IPS DF 6.9 (cell line): ENCODE data around the gene GNA12.

Experiments
- DNase-seq: peaks from one replicate; pipeline ENCODE4 v3.0.0-alpha.2; 2013; ENCODE audit warnings: low read depth, low spot score
- H3K27ac ChIP-seq: one replicate; pipeline ENCODE4 v1.5.1; 2013; ENCODE audit warnings: low read length, control low read depth
- H3K27me3 ChIP-seq: 2 replicates; pipeline ENCODE4 v1.6.1; 2013; ENCODE audit warnings: mild to moderate bottlenecking, low read length; ENCODE audit not compliant: control insufficient read depth, insufficient read depth
- H3K36me3 ChIP-seq: 2 replicates; pipeline ENCODE4 v1.6.1; 2013; ENCODE audit warnings: low read length; ENCODE audit not compliant: control insufficient read depth, insufficient read depth
- H3K4me1 ChIP-seq: 2 replicates; pipeline ENCODE4 v1.6.1; 2013; ENCODE audit warnings: low read length; ENCODE audit not compliant: control insufficient read depth, insufficient read depth
- H3K4me3 ChIP-seq: 2 replicates; pipeline ENCODE4 v1.5.1; 2013; ENCODE audit warnings: mild to moderate bottlenecking, low read length
- H3K9me3 ChIP-seq: 2 replicates; pipeline ENCODE4 v1.6.1; 2013; ENCODE audit warnings: low read length, inconsistent platforms; ENCODE audit not compliant: control insufficient read depth, insufficient read depth
- WGBS: extraction: QIAGEN DNeasy Blood & Tissue Kit; methylation state at CpG from one replicate; pipeline ENCODE4 v1.1.7; 2013; ENCODE audit warnings: mixed read lengths, missing lambda C conversion rate; ENCODE audit not compliant: insufficient read length, insufficient coverage; 5-methylcytosine and 5-hydroxymethylcytosine counted together

GNA12 gene

GRCh38 chr7:2864999-2865670 lies 21.0 kb upstream of the GNA12 start:
- Histone ChIP-seq H3K9me3 (no peaks in the 10 kb centered on the region), H3K4me3 (no peak overlapping the region), H3K27me3 (no peaks in the 10 kb centered on the region), H3K36me3 (no peaks in the 10 kb centered on the region), H3K27ac (no peak overlapping the region), H3K4me1 (no peaks in the 10 kb centered on the region)
- DNase-seq, result peak; percentile 74
- no CpG with 5 or more reads among the region's 17 CpGs for whole genome bisulfite sequencing

- Histone ChIP-seq H3K4me1 (no peaks in the 10 kb centered on the region; the same call in 1 of the 2 replicates), H3K27me3 (no peaks in the 10 kb centered on the region), H3K27ac (no peak overlapping the region), H3K9me3 (no peaks in the 10 kb centered on the region), H3K4me3 (no peak overlapping the region), H3K36me3 (no peaks in the 10 kb centered on the region)
- no peak for DNase-seq
- WGBS, result no CpG with 5 or more reads among the region's 12 CpGs
Measured at GRCh38 chr7:2864204-2864985, 20.3 kb upstream of the GNA12 start.

- DNase-seq, result no peak
- Histone ChIP-seq H3K4me1 (no peaks in the 10 kb centered on the region; the same call in 1 of the 2 replicates), H3K27me3 (no peaks in the 10 kb centered on the region), H3K36me3 (no peaks in the 10 kb centered on the region), H3K27ac (no peak overlapping the region), H3K4me3 (no peak overlapping the region), H3K9me3 (no peaks in the 10 kb centered on the region)
- WGBS, result no CpG with 5 or more reads among the region's 18 CpGs
Measured at GRCh38 chr7:2863461-2864066, 19.5 kb upstream of the GNA12 start.

GRCh38 chr7:2862831-2863361 lies 18.8 kb upstream of the GNA12 start:
- Histone ChIP-seq H3K9me3 (no peaks in the 10 kb centered on the region), H3K36me3 (no peaks in the 10 kb centered on the region), H3K4me3 (no peak overlapping the region), H3K27ac (no peak overlapping the region), H3K27me3 (no peaks in the 10 kb centered on the region), H3K4me1 (no peaks in the 10 kb centered on the region; the same call in 1 of the 2 replicates)
- no peak for DNase-seq
- no CpG with 5 or more reads among the region's 22 CpGs for WGBS

- no CpG with 5 or more reads among the region's 4 CpGs for WGBS
- no peak for DNase-seq
- no peaks in the 10 kb centered on the region for H3K9me3 ChIP-seq
- H3K36me3 ChIP-seq, result no peaks in the 10 kb centered on the region
- H3K27ac ChIP-seq, result no peak overlapping the region
- H3K27me3 ChIP-seq, result no peaks in the 10 kb centered on the region
- H3K4me1 ChIP-seq, result no peaks in the 10 kb centered on the region; the same call in 1 of the 2 replicates
- no peak overlapping the region for H3K4me3 ChIP-seq
Measured at GRCh38 chr7:2861509-2861908, 17.4 kb upstream of the GNA12 start.

DNA sequence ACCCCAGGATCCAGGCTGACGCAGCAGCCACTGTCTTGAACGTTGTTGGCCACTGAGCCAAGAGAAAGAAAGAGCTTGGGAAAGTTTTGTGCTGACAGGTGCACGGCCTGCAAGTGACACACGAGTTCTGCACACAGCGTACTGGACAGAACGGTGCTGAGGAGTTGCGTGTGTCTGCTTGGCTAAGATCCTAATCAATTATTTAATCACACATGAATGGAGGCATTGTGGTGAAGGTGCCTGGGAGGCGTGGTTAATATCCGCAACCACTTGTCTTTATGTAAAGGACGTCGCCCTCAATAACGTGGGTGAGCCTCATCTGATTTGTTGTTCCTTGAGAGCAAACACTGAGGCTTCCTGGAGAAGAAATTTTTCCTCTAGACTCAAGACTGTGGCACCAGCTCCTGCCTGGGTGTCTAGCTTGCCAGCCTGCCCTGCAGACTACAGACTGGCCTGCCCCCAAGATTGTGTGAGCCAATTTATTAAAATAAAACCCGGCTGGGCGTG lies 16.6 kb upstream of the GNA12 start:
- Histone ChIP-seq H3K4me1 (no peaks in the 10 kb centered on the region; the same call in 1 of the 2 replicates), H3K4me3 (no peak overlapping the region), H3K36me3 (no peaks in the 10 kb centered on the region), H3K27ac (no peak overlapping the region), H3K9me3 (no peaks in the 10 kb centered on the region), H3K27me3 (no peaks in the 10 kb centered on the region)
- no CpG with 5 or more reads among the region's 14 CpGs for WGBS
- no peak for DNase-seq

DNA sequence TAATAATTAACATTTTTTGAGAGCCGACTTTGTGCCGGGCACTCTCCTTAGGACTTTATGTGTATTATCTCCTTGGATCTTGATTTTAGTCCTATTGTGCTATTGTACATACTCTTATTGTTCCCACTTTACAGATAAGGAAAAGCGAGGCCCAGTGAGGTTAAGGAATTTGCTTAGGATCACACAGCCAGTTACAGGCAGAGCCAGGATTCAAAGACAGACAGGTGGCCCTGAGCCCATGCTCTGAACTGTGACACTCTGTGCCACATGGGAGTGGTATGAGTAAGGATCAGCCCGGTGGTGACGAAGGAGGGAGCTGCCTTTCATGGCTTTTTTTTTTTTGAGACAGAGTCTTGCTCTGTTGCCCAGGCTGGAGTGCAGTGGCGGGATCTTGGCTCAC lies 15.8 kb upstream of the GNA12 start:
- H3K27me3 ChIP-seq, result no peaks in the 10 kb centered on the region
- no peak for DNase-seq
- no peaks in the 10 kb centered on the region for H3K36me3 ChIP-seq
- WGBS, result no CpG with 5 or more reads among the region's 6 CpGs
- no peaks in the 10 kb centered on the region; the same call in 1 of the 2 replicates for H3K4me1 ChIP-seq
- H3K9me3 ChIP-seq, result no peaks in the 10 kb centered on the region
- H3K27ac ChIP-seq, result no peak overlapping the region
- no peak overlapping the region for H3K4me3 ChIP-seq

DNA sequence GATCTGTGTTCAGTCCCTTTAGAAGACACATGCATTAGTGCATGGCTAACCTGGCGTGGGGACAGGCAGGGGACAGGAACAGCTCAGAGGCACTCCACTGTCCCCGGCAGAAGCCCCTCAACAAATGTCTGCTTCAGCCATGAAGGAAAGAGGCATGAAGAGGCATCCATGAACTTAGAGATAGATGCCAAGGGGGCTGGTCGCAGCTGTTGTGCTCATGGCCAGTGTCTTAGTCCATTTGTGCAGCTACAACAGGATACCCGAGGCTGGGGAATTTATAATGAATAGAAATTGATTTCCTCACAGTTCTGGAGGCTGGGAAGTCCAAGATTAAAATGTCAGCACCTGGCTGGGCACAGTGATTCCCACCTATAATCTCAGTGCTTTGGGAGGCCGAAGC lies 14.5 kb upstream of the GNA12 start:
- Histone ChIP-seq H3K27me3 (no peaks in the 10 kb centered on the region), H3K36me3 (no peaks in the 10 kb centered on the region), H3K4me1 (no peaks in the 10 kb centered on the region; the same call in 1 of the 2 replicates), H3K27ac (no peak overlapping the region), H3K9me3 (no peaks in the 10 kb centered on the region), H3K4me3 (no peak overlapping the region)
- no peak for DNase-seq
- WGBS, result no CpG with 5 or more reads among the region's 5 CpGs

DNA sequence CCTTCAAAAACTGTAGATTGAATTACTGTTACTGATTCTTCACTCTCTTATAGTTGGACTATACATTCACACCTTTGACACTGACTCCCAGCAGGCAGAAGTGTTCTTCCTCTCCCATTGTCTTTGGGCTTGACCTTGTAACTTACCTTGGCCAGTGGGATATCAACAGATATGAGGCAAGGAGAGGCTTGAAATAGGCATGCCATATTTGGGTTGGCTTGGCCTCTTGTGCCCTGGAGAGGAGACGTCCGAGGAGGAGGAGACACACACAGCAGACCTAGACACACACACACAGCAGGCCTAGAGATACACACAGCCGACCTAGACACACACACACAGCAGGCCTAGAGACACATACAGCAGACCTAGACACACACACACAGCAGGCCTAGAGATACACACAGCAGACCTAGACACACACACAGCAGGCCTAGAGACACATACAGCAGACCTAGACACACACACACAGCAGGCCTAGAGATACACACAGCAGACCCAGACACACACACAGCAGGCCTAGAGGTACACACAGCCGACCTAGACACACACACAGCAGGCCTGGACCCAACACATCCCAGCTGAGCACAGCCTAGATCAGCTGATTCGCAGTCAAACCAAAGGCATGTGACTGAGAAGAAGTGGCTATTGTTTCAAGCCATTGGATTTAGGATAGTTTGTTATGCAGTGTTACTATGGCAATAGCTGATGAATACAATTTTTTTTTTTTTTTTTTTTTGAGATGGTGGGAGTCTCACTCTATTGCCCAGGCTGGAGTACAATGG lies 12.5 kb upstream of the GNA12 start:
- no CpG with 5 or more reads among the region's 5 CpGs for WGBS

GRCh38 chr7:2855386-2855785 lies 11.3 kb upstream of the GNA12 start:
- no CpG with 5 or more reads among the region's 6 CpGs for WGBS
- H3K9me3 ChIP-seq, result no peaks in the 10 kb centered on the region
- H3K4me3 ChIP-seq, result no peak overlapping the region
- DNase-seq, result no peak
- H3K4me1 ChIP-seq, result no peaks in the 10 kb centered on the region; the same call in 1 of the 2 replicates
- no peak overlapping the region for H3K27ac ChIP-seq
- H3K36me3 ChIP-seq, result no peaks in the 10 kb centered on the region
- no peaks in the 10 kb centered on the region for H3K27me3 ChIP-seq

More for the DNA sequence above, 12.5 kb upstream of the GNA12 start:
- Histone ChIP-seq H3K4me3 (no peak overlapping the region), H3K4me1 (no peaks in the 10 kb centered on the region; the same call in 1 of the 2 replicates), H3K9me3 (no peaks in the 10 kb centered on the region), H3K27me3 (no peaks in the 10 kb centered on the region), H3K27ac (no peak overlapping the region), H3K36me3 (no peaks in the 10 kb centered on the region)
- no peak for DNase-seq
